Stimulated activated CD8-positive, alpha-beta memory T cell treated with anti-CD3 and anti-CD28 coated beads, Interleukin-15, amount 100 ng/mL, for 4 hours (primary cell): ENCODE data around the gene HPSE2.
"Not testable (repeated sequence)": the region's sequence is repeated elsewhere in the genome, so short reads cannot be mapped to it uniquely, and the experiment has no call there.

Source experiments
- DNase-seq, 2 donors: peaks; one replicate each; pipeline ENCODE4 v3.0.0-alpha.2; 2020; ENCODE audit warnings: low read depth in 2 of 2

The HPSE2 gene

DNA sequence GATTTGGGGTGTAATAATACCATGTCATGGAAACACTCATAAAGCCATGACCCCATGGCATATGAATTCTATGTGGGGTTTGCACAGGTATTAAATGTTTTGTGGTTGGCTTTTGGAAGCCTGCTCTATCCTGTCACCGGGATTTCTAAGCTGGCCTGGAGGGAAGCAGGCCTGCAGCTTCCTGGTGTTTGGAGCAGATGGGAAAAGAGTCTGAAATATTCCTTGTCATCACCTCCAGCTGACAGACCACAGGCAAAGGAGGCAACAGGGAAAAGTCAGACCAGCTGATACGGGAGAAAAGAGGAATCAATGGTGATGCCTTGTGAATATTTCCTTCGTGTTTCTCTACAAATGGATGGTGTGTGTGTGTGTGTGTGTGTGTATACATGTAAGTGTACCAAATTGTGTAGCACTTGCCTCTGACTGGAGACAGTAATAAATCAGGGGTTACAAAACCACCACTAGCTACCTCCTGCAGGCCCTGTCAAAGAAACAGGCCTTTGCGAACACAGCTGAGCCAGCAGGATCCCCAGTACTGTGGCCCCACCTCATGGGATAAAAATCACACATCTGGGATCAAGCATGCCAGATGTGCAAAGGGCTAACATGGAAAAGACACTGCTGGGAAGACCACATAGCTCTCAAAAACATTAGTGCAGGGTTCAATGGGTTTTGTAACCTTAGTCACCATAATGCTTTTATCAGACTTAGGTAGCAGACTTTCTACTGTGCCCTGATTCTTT, 668.1 kb downstream of the HPSE2 start:
- DNase-seq, result no peak

DNA sequence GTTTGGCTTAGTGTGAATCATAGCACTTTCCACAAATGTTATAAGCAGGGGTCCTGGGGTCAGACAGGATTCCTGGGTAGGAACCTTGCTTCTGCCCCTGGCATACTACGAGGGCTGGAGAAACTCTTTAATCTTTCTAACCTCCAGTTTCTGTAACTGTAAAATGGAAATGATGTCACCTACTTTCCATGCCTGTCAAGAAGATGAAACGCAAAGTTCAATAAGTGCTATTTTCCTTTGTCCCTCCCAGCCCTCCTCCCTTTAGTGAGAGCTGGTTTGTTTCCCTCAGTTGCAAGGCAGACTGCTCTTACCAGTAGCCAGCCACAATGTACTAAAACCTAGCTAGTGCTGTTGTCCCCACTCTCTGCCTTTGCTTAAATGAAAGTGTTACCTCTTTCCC, 671.8 kb downstream of the HPSE2 start:
- no peak for DNase-seq

DNA sequence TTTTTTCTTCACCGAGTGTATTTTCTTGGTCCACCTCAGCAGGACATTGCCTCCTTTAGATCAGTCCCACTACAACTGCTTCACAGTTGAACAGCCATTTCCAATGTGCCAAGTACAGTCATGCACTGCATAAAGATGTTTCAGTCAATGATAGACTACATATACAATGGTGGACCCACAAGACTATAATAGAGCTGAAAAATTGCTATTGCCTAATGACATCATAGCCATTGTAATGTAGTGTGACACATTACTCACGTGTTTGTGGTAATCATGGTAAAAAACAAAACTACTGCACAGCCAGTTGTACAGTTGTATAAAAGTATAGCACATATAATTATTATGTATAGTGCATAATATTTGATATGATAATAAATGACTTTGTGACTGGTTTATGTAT, 675.1 kb downstream of the HPSE2 start:
- DNase-seq, result no peak

DNA sequence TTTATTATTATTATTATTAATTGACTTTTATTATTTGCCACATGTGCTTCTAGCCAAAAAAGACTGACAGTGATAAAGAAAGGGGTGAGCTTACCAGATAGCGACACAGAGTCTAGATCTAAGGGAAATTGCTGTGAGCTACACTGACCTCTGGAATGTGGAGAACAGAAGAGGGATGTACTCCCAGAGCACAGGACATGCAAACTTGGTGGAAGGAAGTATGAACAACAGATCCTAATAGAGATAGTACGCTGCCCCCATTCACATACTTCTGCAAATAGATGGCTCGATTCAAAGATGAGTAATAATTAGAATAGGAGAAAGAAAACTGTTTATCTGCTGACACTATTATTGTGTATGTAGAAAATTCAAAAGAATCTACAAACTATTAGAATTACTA, 679.6 kb downstream of the HPSE2 start:
- DNase-seq, result no peak

DNA sequence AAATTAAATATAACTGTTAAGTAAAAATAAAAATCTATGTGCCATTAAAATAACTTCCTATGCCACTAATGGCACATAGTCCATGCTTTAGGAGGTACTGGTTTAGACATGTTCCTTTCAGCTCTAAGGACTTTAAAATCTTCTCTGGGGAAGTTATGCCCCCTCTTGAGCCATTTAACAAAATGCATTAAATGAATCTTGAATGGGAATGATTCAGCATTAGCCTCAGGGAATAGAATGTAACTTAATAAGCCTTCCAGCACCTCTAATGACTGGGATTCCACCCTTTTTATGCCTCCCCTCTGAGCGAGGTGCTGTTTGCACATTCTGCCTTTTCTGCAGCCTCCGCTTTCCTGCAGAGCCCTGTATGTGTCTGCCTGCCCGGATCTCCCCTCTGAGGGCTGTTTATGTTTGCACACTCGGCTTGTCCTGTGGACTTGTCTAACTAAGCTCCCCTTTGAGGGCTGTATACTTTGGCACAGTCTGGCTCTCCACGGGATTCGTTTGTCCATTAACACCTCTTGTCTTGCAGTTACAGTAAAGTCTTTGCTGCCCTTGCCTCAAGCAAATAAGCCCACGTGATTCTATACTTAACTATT, 680.5 kb downstream of the HPSE2 start:
- no peak for DNase-seq

DNA sequence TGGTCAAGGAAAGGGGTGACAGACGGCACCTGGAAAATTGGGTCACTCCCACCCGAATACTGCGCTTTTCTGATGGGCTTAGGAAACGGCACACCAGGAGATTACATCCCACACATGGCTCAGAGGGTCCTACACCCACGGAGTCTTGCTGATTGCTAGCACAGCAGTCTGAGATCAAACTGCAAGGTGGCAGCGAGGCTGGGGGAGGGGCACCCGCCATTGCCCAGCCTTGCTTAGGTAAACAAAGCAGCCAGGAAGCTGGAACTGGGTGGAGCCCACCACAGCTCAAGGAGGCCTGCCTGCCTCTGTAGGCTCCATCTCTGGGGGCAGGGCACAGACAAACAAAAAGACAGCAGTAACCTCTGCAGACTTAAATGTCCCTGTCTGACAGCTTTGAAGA, 694.1 kb downstream of the HPSE2 start:
- not testable (repeated sequence) for DNase-seq

DNA sequence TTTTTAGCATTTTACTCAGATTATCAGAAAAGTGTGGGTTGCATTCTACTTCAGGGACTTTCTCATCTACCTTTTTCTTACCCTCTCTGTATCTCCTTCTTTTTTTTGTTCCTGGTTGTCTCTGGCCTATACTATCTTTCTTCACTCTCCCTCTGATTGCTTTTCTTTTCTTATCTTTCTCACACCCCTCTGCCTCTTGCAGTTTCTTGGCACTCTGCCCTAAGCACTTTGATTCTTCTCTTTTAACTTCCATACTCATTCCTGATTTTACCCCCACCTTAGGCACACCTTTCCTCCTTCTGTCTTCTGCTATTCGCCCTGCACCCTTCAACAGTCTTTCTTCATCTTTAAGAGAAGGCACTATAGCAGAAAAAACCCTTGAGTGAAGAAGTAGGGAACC, 696.1 kb downstream of the HPSE2 start:
- no peak for DNase-seq

DNA sequence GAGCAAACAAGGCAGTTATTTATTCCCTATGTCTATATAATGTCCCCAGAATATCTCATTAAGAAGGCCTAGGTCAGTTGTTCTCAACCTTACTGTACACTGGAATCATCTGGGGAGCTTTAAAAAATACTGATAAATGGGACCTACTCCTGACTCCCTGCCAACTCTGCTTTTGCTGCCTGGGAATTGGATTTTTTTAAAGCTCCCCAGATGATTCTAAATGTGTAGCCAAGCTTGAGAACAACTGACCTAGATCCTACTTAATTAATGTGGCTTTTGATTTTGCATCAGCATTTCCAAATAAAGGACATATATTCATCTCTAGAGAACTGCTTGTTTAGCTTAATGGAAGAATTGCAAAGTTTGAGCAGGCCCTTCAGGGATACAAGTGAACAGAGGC, 697.2 kb downstream of the HPSE2 start:
- DNase-seq, result no peak

DNA sequence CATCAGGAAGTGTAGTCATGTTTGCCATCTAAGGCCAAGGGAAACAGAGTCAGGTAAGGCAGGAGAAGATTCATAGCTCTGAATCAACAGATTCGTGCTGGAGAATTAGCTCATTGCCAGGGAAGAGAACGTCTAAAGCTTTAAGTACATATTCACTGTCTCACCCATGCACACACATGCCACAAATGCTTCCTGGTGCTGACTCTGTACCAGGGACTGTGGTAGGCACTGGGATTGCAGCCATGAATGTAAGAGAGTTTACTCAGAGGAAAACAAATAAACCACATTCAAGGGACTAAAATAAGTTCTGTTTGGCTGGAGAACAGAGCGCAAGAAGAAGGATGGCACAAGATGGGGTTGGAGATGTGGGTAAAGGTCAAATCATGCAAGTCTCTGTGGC, 699.1 kb downstream of the HPSE2 start:
- DNase-seq, result no peak

DNA sequence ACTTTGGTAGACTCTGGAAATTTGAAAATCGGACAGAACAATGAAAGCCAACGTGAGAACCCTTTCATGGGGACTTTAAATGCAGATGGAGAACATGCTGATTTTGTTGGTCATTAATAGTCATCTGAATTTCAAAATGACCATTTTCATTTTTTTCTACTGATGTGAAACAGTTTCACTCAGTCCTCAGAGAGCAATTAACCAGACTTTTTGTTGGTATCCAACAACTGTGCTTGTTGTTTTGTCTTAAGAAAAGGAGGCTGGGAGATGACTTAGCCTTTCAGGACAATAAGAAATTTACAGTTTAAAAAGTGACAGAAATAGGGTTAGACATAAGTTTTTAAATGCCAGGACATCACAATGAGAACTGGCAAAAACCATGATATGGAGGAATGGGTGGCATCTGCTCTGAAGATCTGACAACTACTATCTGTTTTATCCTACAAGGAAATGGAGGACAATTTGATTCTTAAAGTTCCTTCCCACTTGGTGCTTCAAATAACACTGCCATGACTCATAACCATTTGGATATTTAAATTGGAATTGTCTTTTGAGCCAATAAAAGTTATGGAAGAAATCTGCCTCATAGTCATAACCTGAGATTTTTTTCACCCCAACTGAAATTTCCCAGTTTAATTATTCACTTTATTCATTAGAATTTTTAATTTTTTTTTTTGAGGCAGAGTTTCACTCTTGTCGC, 701.8 kb downstream of the HPSE2 start:
- DNase-seq, result no peak

DNA sequence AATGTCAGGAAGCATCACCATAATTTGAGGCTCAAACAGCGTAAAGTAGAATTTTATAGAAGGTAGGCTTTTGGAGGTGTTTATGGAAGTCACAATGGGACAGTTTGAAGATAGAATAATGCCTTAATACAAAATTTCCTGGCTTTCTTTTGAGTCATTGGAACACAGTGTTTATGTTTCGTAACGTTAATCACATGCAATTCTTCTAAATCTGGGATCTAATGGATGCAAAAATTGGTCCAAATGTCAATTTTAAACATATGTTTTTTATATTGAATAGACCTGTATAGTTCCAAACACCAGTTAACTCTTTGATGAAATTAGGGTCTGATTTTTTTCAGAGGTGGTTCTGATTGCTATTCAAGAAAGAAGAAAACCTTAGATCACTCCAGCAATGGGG, 702.4 kb downstream of the HPSE2 start:
- DNase-seq, result no peak

DNA sequence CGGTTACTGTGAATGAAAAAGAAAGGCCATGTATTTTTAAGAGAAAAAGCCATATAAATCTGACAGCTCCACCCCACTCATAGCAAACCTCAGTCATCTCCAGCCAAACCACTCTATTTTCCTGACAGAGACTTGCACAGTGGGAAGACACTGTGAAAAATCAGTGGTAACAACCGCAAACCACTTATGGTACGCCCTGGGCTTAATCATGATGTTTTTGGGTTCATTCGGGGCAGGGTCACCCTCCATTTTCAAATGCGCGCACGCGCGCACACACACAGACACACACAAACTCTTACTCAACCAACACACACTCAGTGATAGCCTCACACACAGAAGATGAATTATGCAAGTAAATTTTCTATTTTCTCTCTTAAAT, 706.9 kb downstream of the HPSE2 start:
- DNase-seq, result no peak

DNA sequence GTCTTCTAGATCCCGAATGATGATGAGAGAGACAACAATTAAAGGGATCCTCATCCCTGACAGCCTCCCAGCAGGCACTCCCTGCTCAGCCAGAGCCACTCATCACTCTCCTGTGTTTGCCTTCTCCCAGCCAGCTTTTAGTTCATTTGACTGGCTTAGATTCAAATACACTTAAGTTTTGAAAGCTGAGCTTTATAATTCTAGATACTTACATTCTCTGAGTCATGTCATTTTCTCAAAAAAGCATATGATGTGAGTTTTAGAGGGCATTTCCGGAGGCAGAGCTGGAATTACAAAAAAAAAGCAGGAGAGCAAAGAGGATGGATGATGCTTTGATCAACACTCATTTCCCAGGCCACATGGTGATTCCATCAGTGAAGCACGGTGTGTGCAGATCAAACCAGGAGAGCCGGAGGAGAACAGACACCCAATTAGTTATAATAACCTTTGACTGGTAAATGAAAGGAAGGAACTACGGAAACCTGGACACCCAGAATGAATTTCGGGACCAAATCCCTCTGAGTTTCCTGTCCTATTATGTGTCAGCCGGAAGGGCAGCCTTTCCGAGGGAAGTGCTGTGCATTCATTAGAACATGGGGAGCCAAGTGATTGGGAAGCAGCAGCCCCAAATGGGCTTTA, 707.4 kb downstream of the HPSE2 start:
- no peak for DNase-seq

DNA sequence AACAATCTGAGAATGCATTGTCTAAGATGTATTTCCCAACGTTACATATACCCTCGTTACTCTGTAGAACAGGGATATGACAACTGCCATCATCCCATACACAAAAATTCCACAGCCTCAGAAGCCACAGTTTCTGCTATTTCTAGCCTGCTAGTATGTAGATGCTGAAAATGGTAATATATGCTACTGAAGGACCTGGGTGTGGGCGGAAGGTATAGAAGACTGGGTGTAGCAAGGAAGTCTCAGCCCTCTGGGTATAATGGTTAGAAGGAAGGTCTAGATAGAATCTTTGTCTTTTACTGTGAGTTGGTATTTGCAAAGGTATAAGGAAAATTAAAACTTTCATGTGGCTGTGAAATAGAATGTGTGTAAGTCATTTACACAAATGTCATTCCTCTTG, 709.7 kb downstream of the HPSE2 start:
- no peak for DNase-seq

DNA sequence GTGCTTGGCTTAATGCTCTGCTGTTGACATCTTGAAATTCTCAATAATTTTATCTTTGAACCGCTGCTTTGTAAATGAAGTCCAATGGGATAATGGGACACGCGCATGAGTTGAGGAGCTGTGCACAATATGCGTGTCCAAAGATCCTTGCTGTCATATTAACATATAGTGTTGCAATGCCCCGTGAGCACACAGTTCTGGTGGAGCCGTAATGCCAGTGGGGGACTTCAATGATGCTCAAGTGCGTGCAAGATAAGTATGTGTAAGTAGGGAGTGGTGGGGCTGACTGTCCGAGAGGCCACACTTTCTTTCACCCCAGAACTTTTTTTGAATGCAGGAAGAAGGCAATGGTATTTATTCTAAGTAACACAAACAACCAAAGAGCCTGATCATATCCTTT, 711.5 kb downstream of the HPSE2 start:
- DNase-seq, result no peak

DNA sequence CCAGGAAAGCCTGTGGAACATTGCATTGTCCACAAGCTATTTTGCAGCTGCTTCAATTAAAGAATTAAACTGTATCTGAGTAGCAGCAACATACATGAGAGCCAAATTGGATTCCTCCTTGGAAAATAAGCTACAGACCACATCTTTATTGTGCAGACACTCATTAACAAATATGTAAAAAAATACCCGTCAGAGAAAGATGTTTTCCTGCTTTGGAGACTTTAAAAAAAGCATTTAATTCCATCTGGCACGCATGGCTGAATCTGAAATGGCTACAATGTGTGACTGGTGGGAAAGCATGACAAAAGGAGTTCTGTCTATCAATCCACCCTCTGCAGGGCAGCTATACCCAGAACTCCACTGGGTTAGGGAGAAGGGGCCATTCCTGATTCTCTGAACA, 715.8 kb downstream of the HPSE2 start:
- no peak for DNase-seq

DNA sequence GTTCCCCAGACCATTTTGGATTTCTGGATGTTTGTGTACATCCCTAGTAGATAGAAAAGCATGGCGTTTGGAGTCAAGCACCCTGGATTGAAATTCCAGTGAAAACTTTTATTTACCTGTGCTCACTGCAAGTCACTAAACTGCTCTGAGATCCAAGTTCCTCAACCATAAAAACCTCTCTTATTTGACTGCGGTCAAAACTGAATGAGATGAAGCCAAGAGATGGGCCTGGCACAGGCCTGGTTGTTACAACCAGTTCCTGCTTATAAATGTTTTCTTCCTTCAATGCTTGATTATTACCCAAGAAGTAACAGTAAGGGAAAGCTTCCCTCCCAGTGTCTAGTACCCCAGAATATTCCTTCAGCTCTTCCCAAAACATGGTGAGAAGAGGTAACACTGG, 718.0 kb downstream of the HPSE2 start:
- DNase-seq, result no peak

DNA sequence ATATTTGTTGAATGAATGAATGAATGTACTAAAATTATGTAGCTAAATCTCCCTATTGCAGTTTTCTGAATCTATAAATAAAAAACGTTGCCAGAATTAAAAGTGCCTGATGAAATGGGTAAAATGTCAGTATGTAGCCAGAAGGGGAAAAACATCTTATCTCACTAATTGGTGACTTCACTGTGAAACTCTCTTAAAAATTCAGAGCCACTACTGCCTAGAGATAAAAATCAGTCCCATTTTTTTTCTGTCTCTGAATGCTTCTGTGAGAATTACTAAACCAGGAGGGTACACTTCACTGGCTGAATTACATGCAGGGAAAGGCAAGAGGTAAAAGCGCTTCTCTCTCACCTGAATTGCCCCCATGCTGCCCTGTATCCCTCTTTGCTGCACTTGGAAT, 719.3 kb downstream of the HPSE2 start:
- DNase-seq, result no peak

DNA sequence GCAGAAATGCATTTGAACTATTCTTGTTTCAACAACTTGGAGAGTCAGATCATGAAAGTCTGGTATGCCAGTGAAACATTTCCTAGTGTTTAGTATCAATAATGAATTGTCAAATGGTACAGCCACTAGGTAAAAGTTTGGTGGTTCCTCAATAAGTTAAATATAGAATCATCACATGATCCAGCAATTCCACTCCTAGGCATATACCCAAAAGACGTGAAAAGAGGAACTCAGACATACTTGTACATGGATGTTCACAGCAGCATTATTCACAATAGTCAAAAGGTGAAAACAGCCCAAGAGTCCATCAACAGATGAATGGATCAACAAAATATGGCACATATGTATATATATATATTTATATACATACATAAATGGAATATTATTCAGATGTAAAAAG, 721.9 kb downstream of the HPSE2 start:
- no peak for DNase-seq

DNA sequence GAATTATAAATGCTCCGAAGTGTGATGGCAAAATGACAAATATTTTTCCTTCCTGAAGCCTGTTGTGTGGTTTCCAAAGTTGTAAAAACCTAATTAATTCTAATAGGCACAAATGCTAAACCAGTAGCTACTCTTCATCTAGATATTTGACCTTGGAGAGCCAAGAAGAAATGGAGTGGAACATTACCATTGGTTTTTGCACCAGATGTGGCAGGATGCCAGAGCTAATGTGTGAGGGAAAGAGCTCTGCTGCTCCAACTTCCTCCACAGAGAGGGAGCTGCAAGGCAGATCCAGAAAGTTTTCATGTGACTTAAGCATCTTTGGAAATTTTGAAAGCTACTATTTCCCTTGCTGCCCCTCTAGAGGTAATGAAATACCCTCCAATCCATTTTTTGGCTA, 723.8 kb downstream of the HPSE2 start:
- no peak for DNase-seq

DNA sequence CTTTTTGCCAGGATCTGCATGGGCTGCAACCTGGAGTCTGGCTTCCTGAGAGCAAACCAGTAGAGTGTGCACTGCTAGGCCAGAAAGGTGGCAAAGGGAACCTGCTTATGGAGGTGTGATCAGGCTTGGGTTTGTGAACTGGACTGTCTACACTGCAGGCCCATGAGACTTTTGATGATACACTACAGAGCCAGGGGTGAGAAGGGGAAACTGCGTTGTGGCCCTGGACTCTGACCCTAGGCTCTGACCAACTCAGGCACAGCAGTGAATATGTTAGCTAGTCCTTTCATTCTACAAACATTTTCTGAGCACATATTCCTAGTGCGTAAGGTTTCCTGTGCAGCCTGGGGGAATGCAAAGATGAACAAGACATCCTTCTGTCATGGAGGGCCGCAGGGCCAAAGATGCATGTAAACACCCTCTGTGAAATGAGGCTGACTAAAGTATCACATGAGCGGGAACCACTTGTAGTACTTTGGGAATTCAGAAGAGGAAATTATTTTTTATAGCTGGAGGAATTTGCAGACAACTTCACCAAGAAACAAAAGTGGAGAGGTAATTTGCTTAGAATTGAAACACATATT, 725.1 kb downstream of the HPSE2 start:
- no peak for DNase-seq

DNA sequence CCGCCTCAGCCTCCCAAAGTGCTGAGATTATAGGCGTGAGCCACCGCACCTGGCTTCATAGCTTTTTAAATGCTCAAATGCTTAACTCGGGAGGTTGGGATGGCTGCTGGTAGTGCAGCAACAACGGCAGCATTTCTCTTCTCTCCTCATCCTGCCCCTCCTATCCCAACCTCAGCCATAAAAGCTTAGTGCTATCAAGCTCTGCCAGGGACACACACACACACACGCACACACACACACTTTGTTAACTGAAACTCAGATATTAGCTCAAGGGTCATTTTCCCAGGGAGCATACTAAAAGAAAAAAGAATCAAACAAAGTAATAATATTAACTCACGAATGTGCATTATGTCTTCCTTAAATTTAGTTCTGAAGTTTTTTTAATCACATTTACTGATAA, 725.9 kb downstream of the HPSE2 start:
- no peak for DNase-seq

DNA sequence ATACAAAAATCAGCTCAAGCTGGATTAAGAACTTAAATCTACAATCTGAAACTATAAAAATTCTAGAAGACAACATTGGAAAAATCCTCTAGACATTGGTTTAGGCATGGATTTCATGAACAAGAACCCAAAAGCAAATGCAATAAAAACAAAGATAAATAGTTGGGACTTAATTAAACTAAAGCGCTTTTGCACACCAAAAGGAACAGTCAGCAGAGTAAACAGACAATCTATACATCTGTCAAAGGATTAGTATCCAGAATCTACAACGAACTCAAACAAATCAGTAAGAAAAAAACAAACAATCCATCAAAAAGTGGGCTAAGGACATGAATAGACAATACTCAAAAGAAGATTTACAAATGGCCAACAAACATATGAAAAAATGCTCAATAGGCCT, 733.1 kb downstream of the HPSE2 start:
- DNase-seq, result not testable (repeated sequence)
